Measurements from ENCODE around the gene TGOLN2.

GRCh38 chr2:85314884-85315242 lies 12.9 kb downstream of the TGOLN2 start:
- TF ChIP-seq CTCF (IDR thresholded peaks at IDR 0.05) (no peak), POLR2A (IDR thresholded peaks at IDR 0.05) (no peak)

Data from uterus (tissue), 2 donors.